GM19239 (cell line): ENCODE results near the gene SRGAP1.
"Not testable (repeated sequence)": the region's sequence is repeated elsewhere in the genome, so short reads cannot be mapped to it uniquely, and the experiment has no call there.

Experiments
- DNase-seq: peaks from one replicate; pipeline ENCODE4 v3.0.0; 2011; ENCODE audit warnings: low spot score; ENCODE audit not compliant: insufficient read length
- FAIRE-seq: peaks from 2 replicates; lab custom pipeline; 2011; peaks lifted over from hg19 to GRCh38; lab: Jason Lieb, UNC

The SRGAP1 gene

GRCh38 chr12:64092507-64093196 lies 248.2 kb downstream of the SRGAP1 start:
- FAIRE-seq (no peak), DNase-seq (no peak)

DNA sequence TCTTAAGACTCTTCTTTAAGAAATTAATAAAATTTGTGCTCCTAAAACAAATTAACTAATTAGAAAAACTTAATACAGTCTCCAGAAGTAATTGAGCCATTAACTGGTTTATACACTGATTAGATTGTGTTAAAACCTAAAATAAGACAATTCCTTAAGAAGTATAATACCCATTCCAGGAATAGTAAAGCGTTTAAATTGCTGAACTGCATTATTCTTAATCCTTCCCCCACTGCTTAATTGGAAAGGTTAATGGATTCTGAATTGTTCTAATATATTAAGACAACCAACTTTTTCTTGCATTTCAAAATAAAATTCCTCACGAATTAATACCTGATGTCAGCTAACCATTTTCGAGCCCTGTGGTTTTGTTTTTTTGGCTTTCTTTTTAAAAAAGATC lies 249.2 kb downstream of the SRGAP1 start:
- no peak for DNase-seq
- FAIRE-seq, result no peak

DNA sequence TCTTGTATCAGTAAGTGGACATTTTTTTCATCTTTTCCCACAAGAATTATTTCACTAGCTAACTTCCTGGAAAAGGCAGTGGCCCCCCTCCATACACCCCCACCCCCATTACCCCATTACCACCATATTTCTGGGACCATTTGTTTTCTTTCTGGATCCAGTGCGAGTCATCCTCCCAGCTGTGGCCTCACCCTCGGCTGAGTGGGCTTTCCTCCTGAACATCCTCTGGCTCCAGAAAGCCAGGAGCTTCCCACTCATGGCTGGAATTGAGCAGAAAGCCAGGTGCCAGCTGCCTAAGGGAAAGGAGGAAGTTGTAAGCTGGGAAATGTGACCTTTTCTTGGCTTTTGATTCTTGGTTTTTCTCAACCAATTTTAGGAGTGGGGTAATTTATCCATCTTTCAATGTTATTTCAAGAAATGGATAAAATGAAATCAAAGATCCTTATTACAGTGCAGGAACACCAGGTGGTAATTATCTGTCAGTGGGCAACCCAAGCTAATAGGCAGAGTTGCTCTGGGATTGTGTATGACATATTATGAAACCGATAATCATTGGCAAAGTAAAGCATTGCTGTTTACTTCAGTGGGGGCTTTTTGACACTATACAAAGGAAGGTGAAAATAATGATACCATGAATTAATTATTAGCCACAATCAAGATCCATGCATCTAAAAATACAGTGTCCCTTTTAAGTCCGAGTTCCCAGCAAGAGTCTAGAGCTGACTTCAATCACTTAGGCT lies 253.0 kb downstream of the SRGAP1 start:
- no peak for DNase-seq
- FAIRE-seq, result no peak

DNA sequence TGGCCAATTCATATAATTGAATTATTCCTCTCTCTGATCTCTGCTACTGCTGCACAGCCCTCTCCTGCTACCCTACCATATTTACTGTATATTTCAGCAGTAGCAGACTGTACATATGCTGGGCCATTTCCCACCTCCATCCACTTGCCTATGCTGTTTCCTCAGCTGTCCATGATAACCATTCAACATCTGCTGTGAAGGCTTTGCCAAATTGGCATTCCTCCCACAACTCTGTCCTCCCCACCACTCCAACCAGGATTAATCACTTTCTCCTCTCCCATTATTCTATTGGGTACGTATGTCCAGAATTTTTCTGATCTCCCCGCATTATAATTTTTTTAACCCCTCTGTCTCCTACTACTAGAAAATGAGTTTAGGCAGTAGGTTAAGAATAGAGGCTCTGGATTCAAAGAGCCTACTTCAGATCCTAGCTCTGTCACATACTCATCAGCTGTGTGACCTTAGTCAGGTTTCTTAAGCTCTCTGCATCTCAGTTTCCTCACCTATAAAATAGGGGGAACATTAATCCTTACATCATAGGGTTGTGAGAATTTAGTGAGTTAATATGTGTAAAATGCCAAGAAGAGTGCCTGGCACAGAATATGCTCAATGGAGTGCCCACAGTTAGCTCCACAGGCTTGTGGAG lies 254.3 kb downstream of the SRGAP1 start:
- FAIRE-seq (no peak), DNase-seq (no peak)

- FAIRE-seq (no peak), DNase-seq (no peak)
These were observed 254.9 kb downstream of the SRGAP1 start for GRCh38 chr12:64099397-64099796.

DNA sequence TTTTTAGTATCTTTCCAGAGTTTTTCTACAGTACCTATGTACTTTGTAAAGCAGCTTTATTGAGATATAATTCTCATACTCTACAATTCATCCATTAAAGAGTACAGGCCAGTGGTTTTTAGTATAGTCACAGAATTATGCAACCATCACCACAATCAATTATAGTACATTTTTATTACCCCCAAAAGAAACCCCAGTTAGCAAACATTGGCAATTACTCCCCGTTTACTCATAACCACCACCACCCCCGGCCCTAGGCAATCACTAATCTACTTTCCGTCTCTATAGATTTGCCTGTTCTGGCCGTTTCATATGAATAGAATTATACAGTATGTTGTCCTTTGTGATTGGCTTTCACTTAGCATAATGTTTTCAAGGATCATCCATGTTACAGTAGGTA lies 257.8 kb downstream of the SRGAP1 start:
- no peak for DNase-seq
- no peak for FAIRE-seq

DNA sequence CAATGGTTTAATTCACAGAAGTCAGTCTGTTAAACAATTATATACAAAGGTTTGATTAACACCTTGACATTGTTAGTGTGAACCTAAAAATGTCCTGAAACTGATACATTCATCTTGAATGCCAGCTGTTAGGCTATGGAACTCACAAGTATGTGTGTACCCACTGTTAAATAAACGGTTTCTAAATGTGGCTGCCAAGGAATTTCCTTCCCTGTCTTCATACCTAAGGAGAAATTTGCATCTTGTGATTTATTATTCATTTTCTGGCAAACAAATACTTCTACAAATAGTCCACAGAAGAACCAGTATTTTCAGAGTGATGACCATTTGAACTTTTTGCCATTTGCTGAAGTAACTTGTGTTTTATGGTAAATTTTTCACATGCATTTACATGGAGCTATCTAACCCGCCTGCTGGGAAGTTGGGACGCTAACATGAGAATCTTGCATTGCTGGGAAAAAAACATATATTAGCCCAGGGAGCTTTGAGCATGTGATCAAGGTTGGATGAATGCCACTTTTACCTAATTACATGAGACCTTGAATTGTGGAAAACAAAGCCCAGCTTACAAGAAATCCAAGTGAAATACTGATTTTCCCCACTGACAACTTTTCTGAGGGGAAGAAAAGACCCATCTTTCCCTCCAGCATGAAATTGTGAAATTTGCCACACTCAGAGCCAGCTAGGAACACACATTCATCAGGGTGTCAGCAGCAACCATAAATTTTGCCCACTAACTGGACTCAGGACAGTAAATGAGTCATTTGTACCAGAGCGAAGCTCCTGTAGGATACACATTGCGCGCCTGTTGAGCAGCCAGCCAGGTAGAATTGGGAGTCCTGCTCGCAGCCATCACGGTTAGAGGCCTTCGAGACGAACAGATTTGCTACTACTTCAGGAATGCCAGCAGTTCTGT lies 259.6 kb downstream of the SRGAP1 start:
- DNase-seq, result no peak

DNA sequence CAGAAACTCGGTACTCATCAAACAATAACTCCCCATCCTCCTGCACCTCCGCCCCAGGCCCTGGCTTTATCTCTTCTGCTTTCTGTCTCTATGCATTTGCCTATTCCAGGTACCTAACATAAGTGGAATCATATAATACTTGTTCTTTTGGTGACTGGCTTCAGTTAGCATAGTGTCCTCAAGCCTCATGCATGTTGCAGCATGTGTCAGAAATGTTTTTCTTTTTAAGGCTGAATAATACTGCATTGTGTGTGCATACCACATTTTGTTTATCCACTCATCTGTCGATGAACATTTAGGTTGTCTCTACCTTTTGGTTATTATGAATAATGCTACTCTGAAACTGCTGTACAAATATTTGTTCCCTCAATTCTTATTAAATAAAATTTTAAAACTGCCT lies 260.5 kb downstream of the SRGAP1 start:
- FAIRE-seq (no peak), DNase-seq (no peak)

More for the DNA sequence above, 259.6 kb downstream of the SRGAP1 start:
- no peak for FAIRE-seq

- no peak for FAIRE-seq
- DNase-seq, result no peak
These were observed 263.3 kb downstream of the SRGAP1 start for GRCh38 chr12:64107776-64108175.

GRCh38 chr12:64109706-64110105 lies 265.2 kb downstream of the SRGAP1 start:
- no peak for FAIRE-seq
- no peak for DNase-seq

- no peak for FAIRE-seq
- DNase-seq, result no peak
These were observed 266.4 kb downstream of the SRGAP1 start for GRCh38 chr12:64110864-64111263.

DNA sequence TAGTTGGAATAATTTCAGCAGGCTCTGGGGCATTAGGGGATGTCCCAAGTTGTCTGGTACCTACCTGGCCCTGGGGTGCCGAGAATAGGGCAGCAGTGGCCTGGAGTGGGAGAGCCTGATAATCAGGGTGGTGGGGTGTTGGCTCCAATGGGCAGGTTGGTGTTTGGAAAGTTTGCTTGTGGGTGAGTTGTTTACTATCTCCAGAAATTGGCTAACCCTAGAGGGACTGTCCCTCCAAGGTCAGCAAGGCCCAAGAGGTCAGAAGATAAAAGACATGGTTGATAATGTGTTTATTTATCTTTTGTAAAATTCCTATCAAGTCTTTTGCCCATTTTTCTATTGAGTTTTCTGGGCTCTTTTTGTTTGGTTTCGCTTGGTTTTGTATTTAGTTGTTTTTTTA lies 272.5 kb downstream of the SRGAP1 start:
- no peak for FAIRE-seq
- no peak for DNase-seq

GRCh38 chr12:64120568-64120967 lies 276.1 kb downstream of the SRGAP1 start:
- DNase-seq (no peak), FAIRE-seq (no peak)

GRCh38 chr12:64121086-64121485 lies 276.6 kb downstream of the SRGAP1 start:
- DNase-seq, FAIRE-seq: not testable (repeated sequence)

DNA sequence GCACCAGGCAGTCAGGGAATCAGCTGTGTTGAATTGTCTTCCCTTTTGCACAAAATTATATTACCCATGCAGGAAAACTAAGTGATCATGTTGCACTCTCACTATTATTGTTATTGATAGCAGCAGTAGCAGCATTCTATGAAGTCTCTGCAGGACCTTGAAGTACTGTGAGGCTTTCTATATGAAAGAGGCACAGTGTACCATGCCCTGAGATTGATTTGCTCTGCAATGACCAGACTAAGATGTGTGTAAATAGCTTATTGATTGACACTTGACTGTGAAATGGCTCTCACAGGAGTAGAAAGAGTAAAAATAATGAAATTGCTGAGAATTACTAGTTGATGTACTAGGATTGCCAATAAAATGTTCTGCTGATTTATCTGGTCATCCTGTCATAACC lies 277.7 kb downstream of the SRGAP1 start:
- no peak for FAIRE-seq

GRCh38 chr12:64122995-64123394 lies 278.5 kb downstream of the SRGAP1 start:
- DNase-seq (no peak), FAIRE-seq (no peak)

More for the DNA sequence above, 277.7 kb downstream of the SRGAP1 start:
- no peak for DNase-seq

DNA sequence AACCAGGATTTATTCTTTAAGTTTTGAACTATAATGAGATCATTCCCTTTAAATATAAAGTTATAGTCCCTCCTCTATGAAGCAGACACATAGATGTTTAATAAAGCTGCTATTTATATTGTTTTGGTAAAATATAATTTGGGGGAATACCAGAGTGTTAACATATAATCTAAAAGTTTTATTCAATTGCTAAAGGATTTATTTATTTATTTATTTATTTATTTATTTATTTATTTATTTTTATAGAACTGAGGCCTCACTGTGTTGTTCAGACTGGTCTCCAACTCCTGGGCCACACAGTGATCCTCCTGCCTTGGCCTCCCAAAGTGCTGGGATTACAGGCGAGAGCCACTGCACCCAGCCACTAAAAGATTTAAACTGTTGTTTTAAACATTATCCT lies 278.9 kb downstream of the SRGAP1 start:
- FAIRE-seq (no peak), DNase-seq (no peak)

DNA sequence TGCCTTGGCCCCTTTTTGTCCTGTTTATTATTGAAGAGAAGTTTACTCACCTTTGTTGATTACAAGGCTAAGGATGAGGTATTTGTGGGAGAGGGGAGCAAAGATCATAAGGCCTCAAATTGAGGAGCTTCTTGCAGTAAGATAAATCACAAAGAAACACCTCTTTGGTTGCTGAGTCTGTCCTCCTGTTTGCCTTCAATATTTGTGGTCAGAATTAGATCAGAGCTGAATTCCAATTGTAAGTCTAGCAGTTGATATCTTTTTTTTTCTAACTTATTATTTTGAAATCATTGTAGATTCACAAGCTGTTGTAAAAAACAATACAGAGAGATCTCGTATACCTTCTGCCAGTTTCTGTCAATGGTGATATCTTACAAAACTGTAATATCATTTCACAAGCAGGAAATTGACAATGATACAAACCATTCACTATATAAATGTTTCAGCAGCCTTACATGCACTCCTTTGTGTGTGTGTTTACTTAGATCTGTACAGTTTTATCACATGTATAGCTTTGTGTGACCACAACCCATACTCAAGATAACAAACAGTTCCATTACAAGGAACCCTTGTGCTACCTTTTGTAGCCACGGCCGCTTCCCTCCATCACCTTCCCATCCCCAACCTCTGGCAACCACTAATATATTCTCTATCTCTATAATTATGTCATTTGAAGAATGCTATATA lies 280.2 kb downstream of the SRGAP1 start:
- DNase-seq, result no peak
- FAIRE-seq, result no peak

- FAIRE-seq, result no peak
- DNase-seq, result no peak
These were observed 281.4 kb downstream of the SRGAP1 start for GRCh38 chr12:64125913-64126312.

DNA sequence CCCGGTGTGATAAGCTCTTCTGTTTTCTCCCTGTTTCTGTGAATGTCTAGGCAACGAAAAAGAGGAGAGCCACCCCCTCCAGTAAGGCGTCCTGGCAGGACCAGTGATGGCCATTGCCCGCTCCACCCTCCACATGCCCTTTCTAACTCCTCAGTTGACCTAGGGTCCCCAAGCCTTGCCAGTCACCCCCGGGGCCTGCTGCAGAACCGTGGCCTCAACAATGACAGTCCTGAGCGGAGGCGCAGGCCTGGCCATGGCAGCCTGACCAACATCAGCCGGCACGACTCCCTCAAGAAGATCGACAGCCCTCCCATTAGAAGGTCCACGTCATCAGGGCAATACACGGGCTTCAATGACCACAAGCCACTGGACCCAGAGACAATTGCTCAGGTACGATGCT lies 283.3 kb downstream of the SRGAP1 start:
- DNase-seq (no peak), FAIRE-seq (no peak)
